Thoracic aorta (tissue), 2 donors: ENCODE results near the gene HPCAL4. TPM values are rescaled to one million over a fixed set of nuclear protein-coding genes. Genes with fewer than 3 reads are reported as not detected.

ENCODE experiments used
- ATAC-seq: fragments of 150-250 bp; one replicate; pipeline ENCODE4 v1.8.0; 2017; ENCODE audit warnings: low read depth; ENCODE audit not compliant: insufficient number of reproducible peaks, low FRiP score
- DNase-seq: peaks from one replicate; pipeline ENCODE4 v3.0.0-alpha.2; 2020; ENCODE audit warnings: low spot score
- H3K27ac ChIP-seq, 2 donors: fragments of 200-600 bp; sonication (generic); 1 replicate in 1 of 2; 2 replicates in 1 of 2; pipeline ENCODE4 v1.5.1; 2016; ENCODE audit warnings: mild to moderate bottlenecking in 2 of 2, moderate library complexity in 2 of 2
- H3K27me3 ChIP-seq: fragments of 200-600 bp; sonication (generic); replicated peaks from 2 replicates; pipeline ENCODE4 v1.6.0; 2016; ENCODE audit warnings: mild to moderate bottlenecking; ENCODE audit not compliant: insufficient read depth
- H3K36me3 ChIP-seq: fragments of 200-600 bp; sonication (generic); one replicate; pipeline ENCODE4 v1.5.1; 2016
- H3K4me1 ChIP-seq, 2 donors: fragments of 200-600 bp; sonication (generic); 1 replicate in 1 of 2; 2 replicates in 1 of 2; pipeline versions ENCODE4 v1.5.1 to v1.6.0; 2016; ENCODE audit warnings: low read depth in 2 of 2, mild to moderate bottlenecking in 1 of 2; ENCODE audit not compliant: control insufficient read depth in 1 of 2
- H3K4me3 ChIP-seq: fragments of 200-600 bp; sonication (generic); 2 replicates; pipeline ENCODE4 v1.5.1; 2016; ENCODE audit warnings: mild to moderate bottlenecking
- H3K9me3 ChIP-seq: fragments of 200-600 bp; sonication (generic); 2 replicates; pipeline ENCODE4 v1.5.1; 2016
- CTCF ChIP-seq: fragments of 200-600 bp; sonication (generic); IDR thresholded peaks from one replicate; pipeline ENCODE4 v1.5.1; 2019; ENCODE audit warnings: antibody characterized with exemption
- total RNA-seq, 2 donors: library from RNA; depleted of rRNA; stranded (reverse); fragments of >200 nt; gene quantifications; one replicate each; pipeline versions ENCODE4 v1.1.0 to v1.2.3, GENCODE V29; 2016

Gene HPCAL4
- total RNA-seq, 2 donors from 2014 or later = 0.35 TPM; not detected in 1

- H3K9me3 ChIP-seq = no peaks in the 10 kb centered on the region
- H3K27ac ChIP-seq = no peak overlapping the region
- H3K4me1 ChIP-seq = peaks cover 0 to 26% of the 10 kb centered on the region in 2 donors
- TF ChIP-seq CTCF = no peak
- no peaks in the 10 kb centered on the region for H3K36me3 ChIP-seq
- DNase-seq (no peak), ATAC-seq (no peak)
- no peak overlapping the region for H3K4me3 ChIP-seq
- no peaks in the 10 kb centered on the region for H3K27me3 ChIP-seq
These were observed 35.5 kb downstream of the HPCAL4 start for GRCh38 chr1:39655578-39656268.

- H3K4me3 ChIP-seq = no peak overlapping the region
- no peak overlapping the region for H3K27ac ChIP-seq
- no peak for DNase-seq
- peaks cover 0 to 26% of the 10 kb centered on the region in 2 donors for H3K4me1 ChIP-seq
- H3K9me3 ChIP-seq = no peaks in the 10 kb centered on the region
- no peak for ATAC-seq
- no peak for TF ChIP-seq CTCF
- no peaks in the 10 kb centered on the region for H3K36me3 ChIP-seq
- no peaks in the 10 kb centered on the region for H3K27me3 ChIP-seq
These were observed 36.9 kb downstream of the HPCAL4 start for GRCh38 chr1:39654291-39654690.

- TF ChIP-seq CTCF = peak; percentile 95
- ATAC-seq = peak; percentile 15
These were observed 37.6 kb downstream of the HPCAL4 start for GRCh38 chr1:39653546-39654031.

GRCh38 chr1:39652554-39652953 lies 38.7 kb downstream of the HPCAL4 start:
- no peaks in the 10 kb centered on the region for H3K27me3 ChIP-seq
- H3K36me3 ChIP-seq = no peaks in the 10 kb centered on the region
- H3K9me3 ChIP-seq = no peaks in the 10 kb centered on the region
- H3K27ac ChIP-seq = peak overlapping the region; percentile 42 to 48
- H3K4me3 ChIP-seq = no peak overlapping the region
- H3K4me1 ChIP-seq = peaks cover 0 to 30% of the 10 kb centered on the region in 2 donors
- TF ChIP-seq CTCF = no peak
- DNase-seq (no peak), ATAC-seq (no peak)

More at GRCh38 chr1:39653546-39654031, 37.6 kb downstream of the HPCAL4 start:
- Histone ChIP-seq H3K4me3 (no peak overlapping the region), H3K27me3 (no peaks in the 10 kb centered on the region), H3K4me1 (peaks cover 0 to 26% of the 10 kb centered on the region in 2 donors), H3K9me3 (no peaks in the 10 kb centered on the region), H3K27ac (no peak overlapping the region), H3K36me3 (no peaks in the 10 kb centered on the region)
- DNase-seq = no peak

- ATAC-seq = no peak
- Histone ChIP-seq H3K27ac (peak overlapping the region; percentile 42 to 48), H3K27me3 (no peaks in the 10 kb centered on the region), H3K9me3 (no peaks in the 10 kb centered on the region), H3K36me3 (no peaks in the 10 kb centered on the region), H3K4me3 (no peak overlapping the region), H3K4me1 (peaks cover 0 to 34% of the 10 kb centered on the region in 2 donors)
- TF ChIP-seq CTCF = no peak
- DNase-seq = no peak
These were observed 39.1 kb downstream of the HPCAL4 start for GRCh38 chr1:39652105-39652504.
